HepG2 (cell line): ENCODE results near the gene RCOR1. TPM values are rescaled to one million over a fixed set of nuclear protein-coding genes. Genes with fewer than 3 reads are reported as not detected.

Experiments used
- ARID3A ChIP-seq: IDR thresholded peaks from 2 replicates; pipeline ENCODE4 v1.6.1; 2012; ENCODE audit warnings: low read depth, low read length, improper control_type of control experiment
- ARID5B ChIP-seq: IDR thresholded peaks from 2 replicates; pipeline ENCODE4 v1.4.0; 2020; ENCODE audit warnings: mild to moderate bottlenecking, missing genetic modification reagents
- BCL6 ChIP-seq: IDR thresholded peaks from 2 replicates; pipeline ENCODE4 v1.6.1; 2016; ENCODE audit warnings: missing genetic modification reagents, missing compliant biosample characterization
- EP300 ChIP-seq, 3 experiments: sonication (generic) in 1 of 3; formaldehyde crosslinking in 1 of 3; IDR thresholded peaks; 2 replicates each; pipeline versions ENCODE4 v1.5.1 to v1.6.1; 2011 to 2020; ENCODE audit warnings: low read depth in 2 of 3, low read length in 2 of 3, borderline replicate concordance in 1 of 3, improper control_type of control experiment in 1 of 3, mild to moderate bottlenecking in 1 of 3, missing genetic modification reagents in 1 of 3, moderate library complexity in 1 of 3
- FOXA1 ChIP-seq, 2 experiments: fragments of 450-650 bp in 1 of 2; sonication (generic) in 1 of 2; formaldehyde crosslinking in 1 of 2; IDR thresholded peaks; 2 replicates each; pipeline versions ENCODE4 v1.4.0 to v1.6.1; 2016 to 2020; ENCODE audit warnings: missing genetic modification reagents in 1 of 2
- GATAD2A ChIP-seq: IDR thresholded peaks from 2 replicates; pipeline ENCODE4 v1.6.1; 2016
- KDM3A ChIP-seq: IDR thresholded peaks from 2 replicates; pipeline ENCODE4 v1.6.1; 2018; ENCODE audit warnings: low read depth, missing compliant biosample characterization
- KLF13 ChIP-seq: sonication (generic); formaldehyde crosslinking; IDR thresholded peaks from 2 replicates; pipeline ENCODE4 v1.4.0; 2020; ENCODE audit warnings: mild to moderate bottlenecking, missing genetic modification reagents
- MXI1 ChIP-seq: IDR thresholded peaks from 3 replicates; pipeline ENCODE4 v1.6.1; 2012; ENCODE audit warnings: low read depth, low read length, inconsistent platforms, borderline replicate concordance
- NCOR1 ChIP-seq: fragments of 200-600 bp; sonication (generic); IDR thresholded peaks from 2 replicates; pipeline ENCODE4 v1.7.0; 2017; ENCODE audit warnings: antibody characterized with exemption, low read length, borderline replicate concordance
- NFIC ChIP-seq: IDR thresholded peaks from 2 replicates; pipeline ENCODE4 v1.6.1; 2012; ENCODE audit warnings: mild to moderate bottlenecking, low read length, inconsistent platforms
- PAXIP1 ChIP-seq: sonication (generic); formaldehyde crosslinking; conservative IDR thresholded peaks from 2 replicates; pipeline ENCODE4 v1.4.0; 2020; ENCODE audit warnings: mild to moderate bottlenecking, missing genetic modification reagents, moderate library complexity
- SALL1 ChIP-seq: sonication (generic); formaldehyde crosslinking; IDR thresholded peaks from 2 replicates; pipeline ENCODE4 v1.8.0; 2022; ENCODE audit warnings: mild to moderate bottlenecking, missing genetic modification reagents
- SOX13 ChIP-seq, 3 experiments: fragments of 450-650 bp in 1 of 3; sonication (generic) in 1 of 3; formaldehyde crosslinking in 1 of 3; IDR thresholded peaks in 2 of 3; conservative IDR thresholded peaks in 1 of 3; 2 replicates each; pipeline versions ENCODE4 v1.5.0 to v1.6.1; 2016 to 2020; ENCODE audit warnings: antibody characterized with exemption in 1 of 3, mild to moderate bottlenecking in 1 of 3, missing compliant biosample characterization in 1 of 3, missing genetic modification reagents in 1 of 3, moderate library complexity in 1 of 3
- ZBTB34 ChIP-seq: sonication (generic); formaldehyde crosslinking; IDR thresholded peaks from 2 replicates; pipeline ENCODE4 v1.8.0; 2022; ENCODE audit warnings: mild to moderate bottlenecking, missing genetic modification reagents
- ZNF124 ChIP-seq: sonication (generic); formaldehyde crosslinking; IDR thresholded peaks from 2 replicates; pipeline ENCODE4 v1.4.0; 2020; ENCODE audit warnings: missing genetic modification reagents
- polyA plus RNA-seq, 8 experiments: library from polyadenylated mRNA; depleted of rRNA in 3 of 8; stranded (reverse) in 7 of 8; unstranded in 1 of 8; fragments of >200 nt; fragmentation: Illumina TruSeq in 4 of 8; extraction: Trizol in 4 of 8; gene quantifications; 2 replicates each; pipeline versions ENCODE4 v1.2.1 to v1.2.3, GENCODE V29; 2011 to 2016; ENCODE audit warnings: low read depth in 4 of 8, missing spikeins in 1 of 8, mixed read lengths in 1 of 8; ENCODE audit not compliant: insufficient read depth in 1 of 8
- total RNA-seq, 5 experiments: library from RNA; depleted of rRNA; stranded (reverse); fragments of >200 nt; fragmentation: Illumina TruSeq; extraction: Trizol; gene quantifications; 2 replicates each; pipeline ENCODE4 v1.2.3, GENCODE V29; 2016; ENCODE audit warnings: low read depth in 1 of 5

Gene RCOR1
- total and polyA plus RNA-seq, 2 of the 13 experiments (the other 11 are each of a cell fraction or from before 2014, with no cell fraction given), result 10.2 to 11.1 TPM

GRCh38 chr14:102684298-102684663 is 91.8 kb downstream of the RCOR1 start (continued):
- peak; percentile 74 for TF ChIP-seq ARID3A
- peak; percentile 5; the same call in 1 of the 2 replicates for TF ChIP-seq SALL1 (CRISPR knock-in tag)
- TF ChIP-seq KLF13 (CRISPR knock-in tag), result no peak
- peak; percentile 31; the same call in 1 of the 2 replicates for TF ChIP-seq GATAD2A (CRISPR knock-in tag)
- peak; percentile 43; the same call in 1 of the 2 replicates for TF ChIP-seq ARID5B (CRISPR knock-in tag)
- TF ChIP-seq BCL6 (CRISPR knock-in tag), result peak; percentile 14; the same call in 1 of the 2 replicates
- TF ChIP-seq SOX13 (IDR thresholded peaks at IDR 0.05), result no peak
- peak in 1 of 2 experiments; percentile 11; a peak in 1 of 4 replicates for TF ChIP-seq SOX13 (CRISPR knock-in tag; conservative IDR thresholded peaks at IDR 0.05 in 1 of 2, IDR thresholded peaks at IDR 0.05 in 1 of 2)
- TF ChIP-seq NFIC, result peak; percentile 49; the same call in 1 of the 2 replicates
- TF ChIP-seq EP300 (IDR thresholded peaks at IDR 0.05; ENCODE audit: low read depth in 2 of 2, low read length in 2 of 2), result peak in 1 of 2 experiments; percentile 43; a peak in 1 of 4 replicates
- TF ChIP-seq EP300 (CRISPR knock-in tag; IDR thresholded peaks at IDR 0.05; ENCODE audit: borderline replicate concordance), result no peak
- TF ChIP-seq MXI1, result peak; percentile 25; the same call in 1 of the 3 replicates
- peak; percentile 55 for TF ChIP-seq NCOR1
- TF ChIP-seq FOXA1 (IDR thresholded peaks at IDR 0.05), result no peak
- TF ChIP-seq FOXA1 (CRISPR knock-in tag; IDR thresholded peaks at IDR 0.05), result peak; percentile 42; the same call in 1 of the 2 replicates
- TF ChIP-seq ZNF124 (CRISPR knock-in tag), result no peak
- TF ChIP-seq KDM3A, result 0 out of 2 replicates have a peak, but pooled peaks have one; percentile 8
- peak; percentile 46 for TF ChIP-seq PAXIP1
- no peak for TF ChIP-seq ZBTB34
